ENCODE data around the gene GRN. TPM values are rescaled to one million over a fixed set of nuclear protein-coding genes. Genes with fewer than 3 reads are reported as not detected.
A peak's percentile ranks its signal among the peaks of the same experiment; 100 is the strongest.

The GRN gene
- total and polyA plus RNA-seq, 2 of the 13 experiments (the other 11 are each of a cell fraction or from before 2014, with no cell fraction given), result 86.6 to 143 TPM

- TF ChIP-seq NR2F6 (IDR thresholded peaks at IDR 0.05), result no peak
- TF ChIP-seq NR2F6 (CRISPR knock-in tag; IDR thresholded peaks at IDR 0.05), result peak; percentile 36; the same call in 1 of the 2 replicates
- TF ChIP-seq ZNF713 (CRISPR knock-in tag; IDR thresholded peaks at IDR 0.05), result no peak
- TF ChIP-seq TOE1 (CRISPR knock-in tag; IDR thresholded peaks at IDR 0.05), result no peak
- TF ChIP-seq ZNF746 (CRISPR knock-in tag; IDR thresholded peaks at IDR 0.05), result peak; percentile 48; the same call in 1 of the 2 replicates
- peak; percentile 57; the same call in 1 of the 2 replicates for TF ChIP-seq ZNF784 (CRISPR knock-in tag; IDR thresholded peaks at IDR 0.05; ENCODE audit: borderline replicate concordance)
Observed at GRCh38 chr17:44308320-44308818, 36.7 kb upstream of the GRN start, which contains the start of gene RUNDC3A (continued).

- H3K9me3 ChIP-seq (ENCODE audit: low read length), result no peaks in the 10 kb centered on the region
- H3K27ac ChIP-seq (ENCODE audit: extremely low read length, insufficient read depth, low read length), result no peak overlapping the region
- H4K20me1 ChIP-seq (ENCODE audit: insufficient read depth, low read length), result no peaks in the 10 kb centered on the region
- ChIA-PET POLR2A (interaction anchor here (0.7 to 1.2 kb wide), 5 partner anchors 10 to 110 kb away, joined by 3 to 6 read pairs (median 3); partner anchors contain the start of genes ATXN7L3 and GRN), CTCF (ENCODE audit: low intra/inter-chr PET ratio, low total read pairs) (no interaction called here)
- no peak for DNase-seq (ENCODE audit: low spot score)
- peak; percentile 2; the same call in 2 of the 3 replicates for ATAC-seq
- H3K4me2 ChIP-seq (ENCODE audit: low read depth, low read length), result no peak overlapping the region; the same call in none of the 2 replicates
- FAIRE-seq, result no peak
- H3K36me3 ChIP-seq (replicated peaks in 1 of 2; ENCODE audit: control insufficient read depth in 1 of 2, insufficient read depth in 2 of 2, low read length in 2 of 2), result no peaks in the 10 kb centered on the region
- peaks cover 1 to 28% of the 10 kb centered on the region in 2 experiments; a peak in 4 of 5 replicates for H3K27me3 ChIP-seq (ENCODE audit: control insufficient read depth in 1 of 2, insufficient read depth in 2 of 2, low read length in 2 of 2)
- WGBS (ENCODE audit: low lambda C conversion rate), result 36% methylated on average over 15 of the region's 15 CpGs
- H3K79me2 ChIP-seq (ENCODE audit: insufficient read depth, low read length), result no peaks in the 10 kb centered on the region
- H3K4me1 ChIP-seq (ENCODE audit: insufficient read depth, low read length), result peaks cover 48% of the 10 kb centered on the region
- no peak overlapping the region for H3K9ac ChIP-seq (ENCODE audit: insufficient read depth, low read depth, low read length)
- BruUV-seq (replicated peaks), result no TSS peak
- TF ChIP-seq ZNF598 (CRISPR knock-in tag; IDR thresholded peaks at IDR 0.05; ENCODE audit: borderline replicate concordance) (no peak), ZKSCAN5 (CRISPR knock-in tag; IDR thresholded peaks at IDR 0.05) (no peak), ZNF761 (CRISPR knock-in tag; conservative IDR thresholded peaks at IDR 0.05) (0 out of 2 replicates have a peak, but pooled peaks have one; percentile 5), JUND (CRISPR knock-in tag; IDR thresholded peaks at IDR 0.05) (no peak), ZNF619 (CRISPR knock-in tag; IDR thresholded peaks at IDR 0.05) (no peak), ZKSCAN1 (IDR thresholded peaks at IDR 0.05; ENCODE audit: low read length) (no peak), DR1 (CRISPR knock-in tag; IDR thresholded peaks at IDR 0.05) (no peak), LCORL (IDR thresholded peaks at IDR 0.05) (no peak), LCORL (CRISPR knock-in tag; IDR thresholded peaks at IDR 0.05) (no peak), ZNF546 (CRISPR knock-in tag; conservative IDR thresholded peaks at IDR 0.05) (0 out of 2 replicates have a peak, but pooled peaks have one; percentile 10), NCOR1 (IDR thresholded peaks at IDR 0.05; ENCODE audit: borderline replicate concordance, low read length) (no peak), TRIM24 (CRISPR knock-in tag; IDR thresholded peaks at IDR 0.05) (no peak), ZNF616 (CRISPR knock-in tag; IDR thresholded peaks at IDR 0.05; ENCODE audit: low read depth) (no peak), ZBTB38 (CRISPR knock-in tag; IDR thresholded peaks at IDR 0.05) (no peak)
- intact Hi-C loops (cut with micrococcal nuclease; ENCODE audit: unreplicated experiment), result no loop called here
- no peak overlapping the region for H2AFZ ChIP-seq (ENCODE audit: low read length)
- in situ Hi-C loops (cut with HindIII; ENCODE audit: extremely low pct_ligation_motif_present, low pct_unique_long_range_greater_than_20kb), result no loop called here
- peak overlapping the region; percentile 23 to 68 (median 38); a peak in 4 of 6 replicates for H3K4me3 ChIP-seq (replicated peaks in 1 of 3; ENCODE audit: insufficient read depth in 1 of 3, low read depth in 2 of 3, low read length in 3 of 3)
Observed at GRCh38 chr17:44308865-44309264, 36.2 kb upstream of the GRN start.
